Measurements from ENCODE around the gene SNTG2.

SNTG2 gene

GRCh38 chr2:1366546-1367134 lies 416.0 kb downstream of the SNTG2 start:
- TF ChIP-seq SIN3A (IDR thresholded peaks at IDR 0.05; ENCODE audit: borderline replicate concordance, insufficient read depth, low read length) (no peak), FOXP2 (optimal IDR thresholded peaks at IDR 0.05; ENCODE audit: borderline replicate concordance, extremely low read depth, extremely low read length, insufficient read depth) (no peak), REST (IDR thresholded peaks at IDR 0.05; ENCODE audit: insufficient read depth in 1 of 2, low read depth in 2 of 2, low read length in 2 of 2) (no peak), TAF1 (IDR thresholded peaks at IDR 0.05; ENCODE audit: borderline replicate concordance, insufficient read depth, low read length) (no peak), POLR2AphosphoS5 (IDR thresholded peaks at IDR 0.05; ENCODE audit: low read depth, low read length) (no peak)

- TF ChIP-seq REST (IDR thresholded peaks at IDR 0.05; ENCODE audit: insufficient read depth in 1 of 2, low read depth in 2 of 2, low read length in 2 of 2): no peak
- TF ChIP-seq SIN3A (IDR thresholded peaks at IDR 0.05; ENCODE audit: borderline replicate concordance, insufficient read depth, low read length): no peak
- TF ChIP-seq POLR2AphosphoS5 (IDR thresholded peaks at IDR 0.05; ENCODE audit: low read depth, low read length): no peak
- TF ChIP-seq TAF1 (IDR thresholded peaks at IDR 0.05; ENCODE audit: borderline replicate concordance, insufficient read depth, low read length): no peak
Measured at GRCh38 chr2:1367601-1368000, 417.0 kb downstream of the SNTG2 start.

- TF ChIP-seq POLR2AphosphoS5 (IDR thresholded peaks at IDR 0.05; ENCODE audit: low read depth, low read length): no peak
- no peak for TF ChIP-seq TAF1 (IDR thresholded peaks at IDR 0.05; ENCODE audit: borderline replicate concordance, insufficient read depth, low read length)
- TF ChIP-seq SIN3A (IDR thresholded peaks at IDR 0.05; ENCODE audit: borderline replicate concordance, insufficient read depth, low read length): no peak
- TF ChIP-seq FOXP2 (optimal IDR thresholded peaks at IDR 0.05; ENCODE audit: borderline replicate concordance, extremely low read depth, extremely low read length, insufficient read depth): no peak
- TF ChIP-seq REST (IDR thresholded peaks at IDR 0.05; ENCODE audit: insufficient read depth in 1 of 2, low read depth in 2 of 2, low read length in 2 of 2): no peak
Measured at GRCh38 chr2:1369905-1370304, 419.3 kb downstream of the SNTG2 start.

GRCh38 chr2:1370461-1370860 lies 419.8 kb downstream of the SNTG2 start:
- TF ChIP-seq POLR2AphosphoS5 (IDR thresholded peaks at IDR 0.05; ENCODE audit: low read depth, low read length) (no peak), REST (IDR thresholded peaks at IDR 0.05; ENCODE audit: insufficient read depth in 1 of 2, low read depth in 2 of 2, low read length in 2 of 2) (no peak), TAF1 (IDR thresholded peaks at IDR 0.05; ENCODE audit: borderline replicate concordance, insufficient read depth, low read length) (no peak), SIN3A (IDR thresholded peaks at IDR 0.05; ENCODE audit: borderline replicate concordance, insufficient read depth, low read length) (no peak), FOXP2 (optimal IDR thresholded peaks at IDR 0.05; ENCODE audit: borderline replicate concordance, extremely low read depth, extremely low read length, insufficient read depth) (no peak)

GRCh38 chr2:1371082-1371481 lies 420.4 kb downstream of the SNTG2 start:
- TF ChIP-seq TAF1 (IDR thresholded peaks at IDR 0.05; ENCODE audit: borderline replicate concordance, insufficient read depth, low read length): no peak
- TF ChIP-seq FOXP2 (optimal IDR thresholded peaks at IDR 0.05; ENCODE audit: borderline replicate concordance, extremely low read depth, extremely low read length, insufficient read depth): no peak
- no peak for TF ChIP-seq POLR2AphosphoS5 (IDR thresholded peaks at IDR 0.05; ENCODE audit: low read depth, low read length)
- no peak for TF ChIP-seq REST (IDR thresholded peaks at IDR 0.05; ENCODE audit: insufficient read depth in 1 of 2, low read depth in 2 of 2, low read length in 2 of 2)
- no peak for TF ChIP-seq SIN3A (IDR thresholded peaks at IDR 0.05; ENCODE audit: borderline replicate concordance, insufficient read depth, low read length)
